ENCODE data around the gene TNS1.

TNS1 gene

GRCh38 chr2:218016810-218017209, 14.0 kb upstream of the TNS1 start:
- Histone ChIP-seq H3K9me2 (replicated peaks; ENCODE audit: insufficient read depth, low read length) (no peaks in the 10 kb centered on the region), H3K4me3 (ENCODE audit: low read length) (no peak overlapping the region), H3K36me3 (replicated peaks; ENCODE audit: insufficient read depth, low read length) (no peaks in the 10 kb centered on the region), H3K9me3 (replicated peaks; ENCODE audit: insufficient read depth, low read length) (no peaks in the 10 kb centered on the region), H3K79me2 (ENCODE audit: low read length) (no peaks in the 10 kb centered on the region), H3F3A (ENCODE audit: insufficient read depth, low read length) (no peaks in the 10 kb centered on the region), H3K9ac (ENCODE audit: low read length) (no peak overlapping the region), H3K27me3 (replicated peaks; ENCODE audit: insufficient read depth, low read length) (peaks cover 9% of the 10 kb centered on the region), H4K20me1 (ENCODE audit: insufficient read depth, low read length) (no peaks in the 10 kb centered on the region), H3K4me1 (ENCODE audit: low read length) (no peaks in the 10 kb centered on the region), H3K27ac (ENCODE audit: low read length) (no peak overlapping the region), H3K4me2 (ENCODE audit: low read depth, low read length) (no peak overlapping the region), H2AFZ (ENCODE audit: low read length) (no peak overlapping the region)
- no peak for DNase-seq
- TF ChIP-seq EZH2 (optimal IDR thresholded peaks at IDR 0.05; ENCODE audit: low read depth, low read length) (no peak), EZH2phosphoT487 (IDR thresholded peaks at IDR 0.05; ENCODE audit: low read length) (no peak)
- TF ChIP-seq, protein P1, sequence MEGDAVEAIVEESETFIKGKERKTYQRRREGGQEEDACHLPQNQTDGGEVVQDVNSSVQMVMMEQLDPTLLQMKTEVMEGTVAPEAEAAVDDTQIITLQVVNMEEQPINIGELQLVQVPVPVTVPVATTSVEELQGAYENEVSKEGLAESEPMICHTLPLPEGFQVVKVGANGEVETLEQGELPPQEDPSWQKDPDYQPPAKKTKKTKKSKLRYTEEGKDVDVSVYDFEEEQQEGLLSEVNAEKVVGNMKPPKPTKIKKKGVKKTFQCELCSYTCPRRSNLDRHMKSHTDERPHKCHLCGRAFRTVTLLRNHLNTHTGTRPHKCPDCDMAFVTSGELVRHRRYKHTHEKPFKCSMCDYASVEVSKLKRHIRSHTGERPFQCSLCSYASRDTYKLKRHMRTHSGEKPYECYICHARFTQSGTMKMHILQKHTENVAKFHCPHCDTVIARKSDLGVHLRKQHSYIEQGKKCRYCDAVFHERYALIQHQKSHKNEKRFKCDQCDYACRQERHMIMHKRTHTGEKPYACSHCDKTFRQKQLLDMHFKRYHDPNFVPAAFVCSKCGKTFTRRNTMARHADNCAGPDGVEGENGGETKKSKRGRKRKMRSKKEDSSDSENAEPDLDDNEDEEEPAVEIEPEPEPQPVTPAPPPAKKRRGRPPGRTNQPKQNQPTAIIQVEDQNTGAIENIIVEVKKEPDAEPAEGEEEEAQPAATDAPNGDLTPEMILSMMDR (IDR thresholded peaks at IDR 0.05; ENCODE audit: low read length): no peak

DNA sequence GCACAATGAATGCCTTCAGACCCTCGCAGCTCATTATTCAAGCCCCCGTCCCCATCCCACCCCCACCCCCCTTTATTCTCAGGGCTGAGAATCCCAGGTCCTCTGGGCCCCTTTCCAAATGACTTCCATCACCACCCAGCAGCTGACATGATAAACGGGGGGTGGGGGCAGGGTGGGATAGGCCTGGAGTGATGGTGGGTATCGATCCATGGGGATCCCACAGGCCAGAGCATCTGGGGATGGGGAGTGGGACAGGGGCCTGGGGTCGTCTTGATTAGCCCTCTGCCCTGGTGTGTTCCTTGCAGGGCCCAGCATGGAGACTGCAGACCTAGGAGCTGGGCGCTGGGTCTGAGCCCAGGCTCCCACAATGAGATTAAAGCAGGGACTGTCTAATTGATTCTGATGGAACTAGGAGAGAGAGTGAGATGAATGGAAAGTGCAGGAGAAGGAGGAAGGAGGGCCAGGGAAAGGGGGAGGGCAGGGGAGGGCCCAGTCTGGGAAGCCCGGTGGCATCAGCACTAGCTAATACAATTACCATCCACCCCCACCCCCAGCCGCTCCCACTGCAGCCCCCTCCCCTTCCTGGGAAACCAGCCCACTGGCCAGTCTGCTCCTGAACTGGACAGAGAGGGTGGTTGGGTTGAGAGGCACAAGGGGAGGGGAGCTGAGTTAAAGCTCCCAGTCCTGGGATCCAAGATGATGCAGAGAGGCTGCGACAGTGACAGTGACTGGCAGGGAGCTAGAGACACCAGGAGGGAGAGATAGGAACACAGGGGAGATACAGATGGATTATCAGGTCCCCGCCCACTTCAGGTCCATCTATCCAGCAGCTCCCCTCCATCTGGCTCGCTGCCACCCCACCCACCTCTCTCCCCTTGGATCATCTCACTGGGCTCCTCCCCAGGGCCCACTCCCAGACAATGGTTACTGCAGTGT, 13.1 kb upstream of the TNS1 start:
- Histone ChIP-seq H3K9me2 (replicated peaks; ENCODE audit: insufficient read depth, low read length) (no peaks in the 10 kb centered on the region), H4K20me1 (ENCODE audit: insufficient read depth, low read length) (no peaks in the 10 kb centered on the region), H3K9me3 (replicated peaks; ENCODE audit: insufficient read depth, low read length) (no peaks in the 10 kb centered on the region), H3K4me1 (ENCODE audit: low read length) (no peaks in the 10 kb centered on the region), H3K36me3 (replicated peaks; ENCODE audit: insufficient read depth, low read length) (no peaks in the 10 kb centered on the region), H3K4me3 (ENCODE audit: low read length) (no peak overlapping the region), H3K4me2 (ENCODE audit: low read depth, low read length) (no peak overlapping the region), H3K27me3 (replicated peaks; ENCODE audit: insufficient read depth, low read length) (peaks cover 18% of the 10 kb centered on the region), H3F3A (ENCODE audit: insufficient read depth, low read length) (no peaks in the 10 kb centered on the region), H3K79me2 (ENCODE audit: low read length) (no peaks in the 10 kb centered on the region), H3K9ac (ENCODE audit: low read length) (no peak overlapping the region), H3K27ac (ENCODE audit: low read length) (no peak overlapping the region), H2AFZ (ENCODE audit: low read length) (no peak overlapping the region)
- DNase-seq: no peak
- no peak for TF ChIP-seq EZH2 (optimal IDR thresholded peaks at IDR 0.05; ENCODE audit: low read depth, low read length)
- no peak for TF ChIP-seq EZH2phosphoT487 (IDR thresholded peaks at IDR 0.05; ENCODE audit: low read length)
- TF ChIP-seq, protein P1 (IDR thresholded peaks at IDR 0.05; ENCODE audit: low read length): no peak

GRCh38 chr2:218014706-218015585, 12.2 kb upstream of the TNS1 start:
- no peaks in the 10 kb centered on the region for H3K79me2 ChIP-seq (ENCODE audit: low read length)
- H3K27me3 ChIP-seq (replicated peaks; ENCODE audit: insufficient read depth, low read length): peaks cover 20% of the 10 kb centered on the region
- no peak overlapping the region for H3K4me2 ChIP-seq (ENCODE audit: low read depth, low read length)
- no peaks in the 10 kb centered on the region for H3K4me1 ChIP-seq (ENCODE audit: low read length)
- no peak overlapping the region for H3K9ac ChIP-seq (ENCODE audit: low read length)
- H4K20me1 ChIP-seq (ENCODE audit: insufficient read depth, low read length): no peaks in the 10 kb centered on the region
- no peak overlapping the region for H3K27ac ChIP-seq (ENCODE audit: low read length)
- DNase-seq: no peak
- H3K9me3 ChIP-seq (replicated peaks; ENCODE audit: insufficient read depth, low read length): no peaks in the 10 kb centered on the region
- H3K36me3 ChIP-seq (replicated peaks; ENCODE audit: insufficient read depth, low read length): no peaks in the 10 kb centered on the region
- no peaks in the 10 kb centered on the region for H3K9me2 ChIP-seq (replicated peaks; ENCODE audit: insufficient read depth, low read length)
- H3K4me3 ChIP-seq (ENCODE audit: low read length): no peak overlapping the region
- TF ChIP-seq EZH2 (optimal IDR thresholded peaks at IDR 0.05; ENCODE audit: low read depth, low read length) (no peak), EZH2phosphoT487 (IDR thresholded peaks at IDR 0.05; ENCODE audit: low read length) (no peak)
- TF ChIP-seq, protein P1 (IDR thresholded peaks at IDR 0.05; ENCODE audit: low read length): no peak
- H2AFZ ChIP-seq (ENCODE audit: low read length): no peak overlapping the region
- no peaks in the 10 kb centered on the region for H3F3A ChIP-seq (ENCODE audit: insufficient read depth, low read length)

Data from MM.1S (cell line).